ENCODE measurements around the gene SHROOM1. TPM values are rescaled to one million over a fixed set of nuclear protein-coding genes. Genes with fewer than 3 reads are reported as not detected.

Gene SHROOM1
- polyA plus RNA-seq, 1 donor from 2014 or later, result 1.8 TPM

DNA sequence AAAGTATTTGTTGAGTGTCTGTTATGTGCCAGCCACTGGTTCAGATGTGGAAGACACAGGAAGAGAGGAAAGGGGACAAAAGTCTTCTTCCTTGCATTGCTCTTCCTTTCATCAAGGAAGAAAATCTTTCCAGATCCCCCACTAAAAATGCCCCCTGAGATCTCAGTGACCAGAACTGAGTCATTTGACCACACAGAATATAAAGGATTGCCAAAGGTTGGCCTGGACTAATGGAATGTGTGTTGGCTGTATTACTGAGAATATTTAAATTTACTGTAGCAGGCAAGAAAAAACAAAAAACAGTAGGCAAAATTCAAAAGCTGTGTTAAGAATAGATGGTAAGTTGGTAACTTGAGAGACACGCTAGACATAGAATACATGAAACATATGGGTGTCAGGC, 43.4 kb downstream of the SHROOM1 start:
- H3F3A ChIP-seq (ENCODE audit: insufficient read depth, low read length, poor library complexity, severe bottlenecking), result no peaks in the 10 kb centered on the region
- H3K27me3 ChIP-seq (ENCODE audit: insufficient read depth, low read depth, low read length), result no peaks in the 10 kb centered on the region
- TF ChIP-seq, protein P1, sequence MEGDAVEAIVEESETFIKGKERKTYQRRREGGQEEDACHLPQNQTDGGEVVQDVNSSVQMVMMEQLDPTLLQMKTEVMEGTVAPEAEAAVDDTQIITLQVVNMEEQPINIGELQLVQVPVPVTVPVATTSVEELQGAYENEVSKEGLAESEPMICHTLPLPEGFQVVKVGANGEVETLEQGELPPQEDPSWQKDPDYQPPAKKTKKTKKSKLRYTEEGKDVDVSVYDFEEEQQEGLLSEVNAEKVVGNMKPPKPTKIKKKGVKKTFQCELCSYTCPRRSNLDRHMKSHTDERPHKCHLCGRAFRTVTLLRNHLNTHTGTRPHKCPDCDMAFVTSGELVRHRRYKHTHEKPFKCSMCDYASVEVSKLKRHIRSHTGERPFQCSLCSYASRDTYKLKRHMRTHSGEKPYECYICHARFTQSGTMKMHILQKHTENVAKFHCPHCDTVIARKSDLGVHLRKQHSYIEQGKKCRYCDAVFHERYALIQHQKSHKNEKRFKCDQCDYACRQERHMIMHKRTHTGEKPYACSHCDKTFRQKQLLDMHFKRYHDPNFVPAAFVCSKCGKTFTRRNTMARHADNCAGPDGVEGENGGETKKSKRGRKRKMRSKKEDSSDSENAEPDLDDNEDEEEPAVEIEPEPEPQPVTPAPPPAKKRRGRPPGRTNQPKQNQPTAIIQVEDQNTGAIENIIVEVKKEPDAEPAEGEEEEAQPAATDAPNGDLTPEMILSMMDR (IDR thresholded peaks at IDR 0.05; ENCODE audit: poor library complexity, severe bottlenecking), result no peak
- TF ChIP-seq RAD21 (conservative IDR thresholded peaks at IDR 0.05), result no peak
- TF ChIP-seq TAF1 (IDR thresholded peaks at IDR 0.05; ENCODE audit: low read depth), result no peak
- TF ChIP-seq EP300 (conservative IDR thresholded peaks at IDR 0.05; ENCODE audit: poor library complexity, severe bottlenecking), result no peak
- TF ChIP-seq POLR2AphosphoS5 (IDR thresholded peaks at IDR 0.05), result no peak
- TF ChIP-seq, protein P2, sequence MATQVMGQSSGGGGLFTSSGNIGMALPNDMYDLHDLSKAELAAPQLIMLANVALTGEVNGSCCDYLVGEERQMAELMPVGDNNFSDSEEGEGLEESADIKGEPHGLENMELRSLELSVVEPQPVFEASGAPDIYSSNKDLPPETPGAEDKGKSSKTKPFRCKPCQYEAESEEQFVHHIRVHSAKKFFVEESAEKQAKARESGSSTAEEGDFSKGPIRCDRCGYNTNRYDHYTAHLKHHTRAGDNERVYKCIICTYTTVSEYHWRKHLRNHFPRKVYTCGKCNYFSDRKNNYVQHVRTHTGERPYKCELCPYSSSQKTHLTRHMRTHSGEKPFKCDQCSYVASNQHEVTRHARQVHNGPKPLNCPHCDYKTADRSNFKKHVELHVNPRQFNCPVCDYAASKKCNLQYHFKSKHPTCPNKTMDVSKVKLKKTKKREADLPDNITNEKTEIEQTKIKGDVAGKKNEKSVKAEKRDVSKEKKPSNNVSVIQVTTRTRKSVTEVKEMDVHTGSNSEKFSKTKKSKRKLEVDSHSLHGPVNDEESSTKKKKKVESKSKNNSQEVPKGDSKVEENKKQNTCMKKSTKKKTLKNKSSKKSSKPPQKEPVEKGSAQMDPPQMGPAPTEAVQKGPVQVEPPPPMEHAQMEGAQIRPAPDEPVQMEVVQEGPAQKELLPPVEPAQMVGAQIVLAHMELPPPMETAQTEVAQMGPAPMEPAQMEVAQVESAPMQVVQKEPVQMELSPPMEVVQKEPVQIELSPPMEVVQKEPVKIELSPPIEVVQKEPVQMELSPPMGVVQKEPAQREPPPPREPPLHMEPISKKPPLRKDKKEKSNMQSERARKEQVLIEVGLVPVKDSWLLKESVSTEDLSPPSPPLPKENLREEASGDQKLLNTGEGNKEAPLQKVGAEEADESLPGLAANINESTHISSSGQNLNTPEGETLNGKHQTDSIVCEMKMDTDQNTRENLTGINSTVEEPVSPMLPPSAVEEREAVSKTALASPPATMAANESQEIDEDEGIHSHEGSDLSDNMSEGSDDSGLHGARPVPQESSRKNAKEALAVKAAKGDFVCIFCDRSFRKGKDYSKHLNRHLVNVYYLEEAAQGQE (IDR thresholded peaks at IDR 0.05; ENCODE audit: borderline replicate concordance), result no peak
- no peak for TF ChIP-seq SMC3 (conservative IDR thresholded peaks at IDR 0.05; ENCODE audit: poor library complexity)
- no peak for TF ChIP-seq MXI1 (conservative IDR thresholded peaks at IDR 0.05; ENCODE audit: poor library complexity, severe bottlenecking)
- no peak for TF ChIP-seq EZH2 (IDR thresholded peaks at IDR 0.05; ENCODE audit: borderline replicate concordance, insufficient read depth, low read length, poor library complexity, severe bottlenecking)
- no peak overlapping the region for H3K9ac ChIP-seq (ENCODE audit: low read length)
- H3K9me2 ChIP-seq (ENCODE audit: insufficient read depth, low read length), result no peaks in the 10 kb centered on the region
- no peaks in the 10 kb centered on the region for H3K9me3 ChIP-seq (ENCODE audit: low read length)
- H3K4me3 ChIP-seq (ENCODE audit: low read length), result no peak overlapping the region
- no peak overlapping the region for H3K27ac ChIP-seq (ENCODE audit: low read length)
- H2AFZ ChIP-seq (ENCODE audit: low read depth, low read length), result no peak overlapping the region
- no peaks in the 10 kb centered on the region for H3K79me2 ChIP-seq (replicated peaks; ENCODE audit: insufficient read depth, low read length)
- H4K20me1 ChIP-seq (ENCODE audit: insufficient read depth), result no peaks in the 10 kb centered on the region
- H3K4me2 ChIP-seq (ENCODE audit: low read length), result no peak overlapping the region
- H3K36me3 ChIP-seq (ENCODE audit: insufficient read depth, low read length), result no peaks in the 10 kb centered on the region

DNA sequence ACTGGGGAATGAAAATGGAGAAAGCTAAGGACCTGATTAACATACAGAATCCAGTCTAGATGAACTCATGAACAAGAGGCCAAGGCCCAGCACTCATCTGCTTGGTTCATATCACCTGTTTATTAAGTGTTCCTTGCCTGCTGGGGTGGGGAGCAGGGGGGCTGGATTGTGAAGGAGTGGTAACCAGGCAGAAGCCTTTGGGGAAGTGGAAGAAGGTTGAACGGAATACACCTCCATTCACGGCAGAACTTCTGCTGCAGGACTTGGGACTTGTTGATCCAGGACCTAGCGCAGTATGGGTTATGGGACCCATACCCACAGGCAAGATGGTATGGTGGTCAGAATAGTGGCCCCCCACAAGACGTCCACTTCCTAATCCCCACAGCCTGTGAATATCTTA, 44.6 kb downstream of the SHROOM1 start:
- Histone ChIP-seq H3K9me2 (ENCODE audit: insufficient read depth, low read length) (no peaks in the 10 kb centered on the region), H3K27me3 (ENCODE audit: insufficient read depth, low read depth, low read length) (no peaks in the 10 kb centered on the region), H2AFZ (ENCODE audit: low read depth, low read length) (no peak overlapping the region), H3K9me3 (ENCODE audit: low read length) (no peaks in the 10 kb centered on the region), H3F3A (ENCODE audit: insufficient read depth, low read length, poor library complexity, severe bottlenecking) (no peaks in the 10 kb centered on the region), H3K4me2 (ENCODE audit: low read length) (no peak overlapping the region), H3K9ac (ENCODE audit: low read length) (no peak overlapping the region), H3K4me3 (ENCODE audit: low read length) (no peak overlapping the region), H3K36me3 (ENCODE audit: insufficient read depth, low read length) (no peaks in the 10 kb centered on the region), H3K27ac (ENCODE audit: low read length) (no peak overlapping the region), H3K79me2 (replicated peaks; ENCODE audit: insufficient read depth, low read length) (no peaks in the 10 kb centered on the region), H4K20me1 (ENCODE audit: insufficient read depth) (no peaks in the 10 kb centered on the region)
- TF ChIP-seq MXI1 (conservative IDR thresholded peaks at IDR 0.05; ENCODE audit: poor library complexity, severe bottlenecking) (no peak), SMC3 (conservative IDR thresholded peaks at IDR 0.05; ENCODE audit: poor library complexity) (no peak), RAD21 (conservative IDR thresholded peaks at IDR 0.05) (no peak), TAF1 (IDR thresholded peaks at IDR 0.05; ENCODE audit: low read depth) (no peak), EP300 (conservative IDR thresholded peaks at IDR 0.05; ENCODE audit: poor library complexity, severe bottlenecking) (no peak), POLR2AphosphoS5 (IDR thresholded peaks at IDR 0.05) (no peak), EZH2 (IDR thresholded peaks at IDR 0.05; ENCODE audit: borderline replicate concordance, insufficient read depth, low read length, poor library complexity, severe bottlenecking) (no peak)
- TF ChIP-seq, protein P1 (IDR thresholded peaks at IDR 0.05; ENCODE audit: poor library complexity, severe bottlenecking), result no peak
- TF ChIP-seq, protein P2 (IDR thresholded peaks at IDR 0.05; ENCODE audit: borderline replicate concordance), result no peak
